Central memory CD4-positive, alpha-beta T cell (primary cell): Measurements from ENCODE around the gene NPHP4.
"Not testable (repeated sequence)": the region's sequence is repeated elsewhere in the genome, so short reads cannot be mapped to it uniquely, and the experiment has no call there.

Experiments used
- DNase-seq: peaks from one replicate; pipeline ENCODE4 v3.0.0; 2022

NPHP4 gene

DNA sequence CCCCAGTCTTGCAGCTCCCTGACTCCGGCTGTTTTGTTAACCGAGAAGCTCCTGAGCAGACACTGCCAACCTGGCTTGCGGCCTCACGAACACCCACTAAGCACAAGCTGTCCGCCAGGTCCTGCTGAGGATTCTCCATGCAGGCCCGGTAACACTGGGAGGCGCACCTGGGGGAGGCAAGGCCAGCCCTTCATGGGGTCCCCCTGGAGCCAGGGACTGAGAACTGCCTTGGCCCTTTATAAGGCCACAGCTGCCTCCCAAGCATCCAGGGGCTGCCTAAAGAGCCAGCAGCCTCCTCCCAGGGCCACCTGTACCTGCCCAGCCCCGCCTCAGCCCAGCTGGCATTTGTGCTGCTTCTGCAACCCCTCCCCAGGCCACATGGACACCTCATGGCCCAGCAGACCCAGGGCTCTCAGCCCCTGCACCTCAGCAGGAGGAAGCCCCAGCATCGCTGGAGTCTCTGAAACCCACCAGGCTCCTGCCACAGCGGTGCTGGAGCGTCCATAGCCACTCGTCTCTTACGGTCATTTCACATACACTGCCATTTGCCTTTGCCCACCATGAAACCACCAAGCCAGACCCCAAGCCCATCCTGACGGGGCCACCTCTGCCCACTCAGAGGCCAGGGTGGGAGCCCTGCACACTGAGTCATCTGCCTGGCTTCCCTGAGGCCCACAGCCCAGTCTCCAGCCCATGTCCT is 82.5 kb downstream of the NPHP4 start:
- DNase-seq, result no peak

DNA sequence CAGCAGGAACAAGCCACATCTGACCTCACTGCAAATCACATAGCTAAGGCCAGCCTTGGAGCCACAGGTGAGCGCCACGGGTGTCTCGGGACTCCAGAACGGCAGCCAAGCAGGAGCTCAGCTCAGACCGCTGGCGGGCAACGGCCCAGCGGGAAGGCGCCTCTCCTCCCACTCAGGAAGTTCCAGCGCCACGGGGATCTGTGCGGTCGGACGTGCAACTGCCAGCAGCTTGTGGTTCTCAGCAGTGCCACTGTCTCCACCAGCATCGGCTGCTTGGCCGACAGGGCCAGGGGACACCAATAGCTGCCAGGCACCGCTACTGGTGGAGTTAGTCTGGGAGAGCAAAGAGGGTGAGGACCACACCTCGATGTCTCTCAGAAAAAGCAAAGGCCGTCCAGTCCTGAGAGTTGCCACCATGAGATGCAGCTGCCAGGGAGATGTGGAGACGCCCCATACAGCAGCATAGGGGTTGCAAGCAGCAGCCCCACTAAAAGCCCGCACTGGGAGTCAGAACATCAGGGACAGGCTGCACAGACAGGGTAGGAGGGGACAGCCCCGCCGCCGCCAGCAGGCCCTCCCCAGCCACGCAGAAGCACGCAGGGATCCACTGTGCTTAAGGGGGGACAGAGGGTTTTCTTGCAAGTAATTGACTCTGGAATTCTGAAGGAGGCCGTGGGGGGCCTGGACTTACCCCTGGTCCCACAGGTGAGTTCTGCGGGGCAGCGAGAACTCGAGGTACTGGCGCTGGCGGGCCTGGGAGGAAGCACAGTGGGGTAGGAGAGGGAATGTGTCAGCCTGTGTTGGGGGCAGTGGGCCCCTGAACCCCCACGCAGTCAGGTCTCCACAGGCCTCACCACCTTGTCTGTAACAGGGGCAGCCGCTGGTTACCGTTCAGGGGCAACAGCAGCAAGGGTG is 83.5 kb downstream of the NPHP4 start:
- DNase-seq, result no peak

DNA sequence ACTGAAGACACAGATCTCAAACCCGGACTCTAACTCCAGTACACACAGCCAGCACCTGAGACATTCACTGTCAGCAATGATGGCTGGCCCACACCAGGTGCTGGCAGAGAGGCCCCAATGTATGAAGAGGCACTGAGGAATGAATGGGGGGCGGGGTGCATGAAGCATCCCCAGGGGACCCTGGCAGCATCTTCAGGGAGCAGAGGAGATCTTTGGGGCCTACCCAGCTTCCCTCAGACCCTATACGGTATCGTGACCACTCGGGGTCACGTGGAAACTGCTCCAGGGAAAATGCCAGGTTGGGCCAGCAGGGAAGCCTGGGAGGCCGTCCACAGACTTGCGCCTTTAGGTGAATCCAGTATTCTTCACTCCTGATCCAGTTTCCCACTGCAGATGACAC is 84.3 kb downstream of the NPHP4 start:
- no peak for DNase-seq

DNA sequence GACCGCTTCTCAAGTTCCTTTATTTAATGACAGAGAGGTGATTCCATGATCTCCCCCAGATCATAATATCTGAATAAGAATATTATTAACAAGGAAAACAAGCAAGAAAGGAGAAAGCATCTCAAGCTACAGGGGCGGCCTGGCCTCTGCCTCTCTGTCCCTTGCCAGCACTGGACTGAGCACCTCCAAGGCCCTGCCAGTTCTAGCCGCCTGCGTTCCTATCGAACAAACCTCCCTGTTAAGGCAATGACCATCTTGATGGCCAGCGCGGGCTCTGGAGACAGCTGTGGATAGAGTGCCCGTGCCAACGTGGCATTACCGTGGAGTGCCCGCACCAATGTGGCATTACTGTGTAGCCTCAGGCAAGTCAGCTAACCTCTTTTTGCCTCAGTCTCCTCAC is 84.8 kb downstream of the NPHP4 start:
- DNase-seq, result no peak

DNA sequence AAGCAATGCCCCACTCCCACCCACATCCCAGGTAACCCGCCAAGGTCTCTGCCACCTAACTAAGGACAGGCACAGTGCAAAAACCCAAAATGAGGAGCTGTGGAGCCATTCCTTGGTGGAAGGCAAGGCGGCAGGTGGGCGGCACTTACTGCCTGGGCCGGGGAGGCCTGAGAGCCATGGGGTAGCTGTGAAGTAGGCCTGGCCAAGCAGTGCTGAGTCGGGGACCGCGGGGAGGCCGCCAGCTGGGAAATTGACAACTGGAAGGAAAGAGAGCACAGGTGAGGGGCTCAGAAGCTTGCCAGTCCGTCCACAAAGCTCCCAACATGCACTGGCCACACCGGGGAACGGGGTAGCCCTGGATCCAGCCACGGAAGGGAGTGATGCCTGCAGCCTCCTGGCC is 85.3 kb downstream of the NPHP4 start:
- DNase-seq, result no peak

DNA sequence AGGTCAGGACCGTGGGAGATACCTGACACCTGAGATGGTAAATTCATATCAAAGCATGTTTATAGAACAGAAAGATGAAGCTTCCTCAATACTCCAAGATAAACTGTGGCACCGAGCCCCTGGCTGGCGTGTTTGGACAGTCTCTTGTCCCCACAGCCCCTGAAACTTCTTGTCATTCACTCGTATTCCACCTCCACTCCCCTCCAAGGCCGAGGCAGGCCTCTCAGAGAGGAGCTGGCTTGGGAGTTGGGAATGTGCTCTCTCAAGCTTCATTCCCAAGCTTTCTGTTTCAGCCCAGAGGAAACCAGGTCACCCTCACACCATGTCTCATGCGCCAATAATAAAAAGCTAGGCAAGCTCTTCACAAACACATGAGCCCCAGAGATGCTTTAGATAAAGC is 86.1 kb downstream of the NPHP4 start:
- DNase-seq, result no peak

DNA sequence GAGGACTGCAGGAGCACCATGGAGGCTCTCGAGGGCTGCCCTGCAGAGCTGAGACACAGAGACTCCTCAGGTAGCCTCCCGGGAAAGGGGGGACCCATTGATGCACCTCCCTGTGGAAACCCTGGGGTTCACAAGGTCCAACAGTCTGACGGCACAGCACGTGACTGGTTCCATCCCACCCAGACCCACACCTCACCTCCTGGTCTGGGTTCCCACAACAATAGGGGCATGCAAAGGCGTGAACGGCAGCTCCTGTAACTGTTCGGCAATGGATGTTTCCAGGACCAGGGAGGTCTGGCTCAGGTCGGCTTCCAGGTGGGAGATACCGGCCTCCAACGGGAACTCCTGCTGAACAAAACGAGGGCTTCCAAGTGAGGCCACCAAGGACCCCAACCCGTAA is 86.8 kb downstream of the NPHP4 start:
- no peak for DNase-seq

DNA sequence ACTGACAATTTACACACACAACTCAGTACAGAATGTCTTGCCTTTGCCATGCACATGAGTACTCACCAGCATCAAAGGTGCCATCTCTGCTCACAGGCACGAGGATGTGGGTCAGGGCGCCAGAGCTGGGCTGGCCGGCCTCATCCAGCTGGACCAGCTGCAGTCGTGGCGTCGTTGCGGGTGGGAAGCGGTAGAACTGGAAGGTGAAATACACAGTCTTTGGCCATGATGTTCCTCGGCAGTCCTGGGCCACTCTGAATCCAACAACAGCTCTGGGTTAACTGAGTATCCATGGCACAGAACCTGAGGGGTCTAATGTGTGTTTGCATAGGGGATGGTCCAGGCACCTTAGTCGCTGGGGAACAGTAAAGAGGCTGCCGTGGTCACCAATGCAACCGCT is 87.7 kb downstream of the NPHP4 start:
- no peak for DNase-seq

DNA sequence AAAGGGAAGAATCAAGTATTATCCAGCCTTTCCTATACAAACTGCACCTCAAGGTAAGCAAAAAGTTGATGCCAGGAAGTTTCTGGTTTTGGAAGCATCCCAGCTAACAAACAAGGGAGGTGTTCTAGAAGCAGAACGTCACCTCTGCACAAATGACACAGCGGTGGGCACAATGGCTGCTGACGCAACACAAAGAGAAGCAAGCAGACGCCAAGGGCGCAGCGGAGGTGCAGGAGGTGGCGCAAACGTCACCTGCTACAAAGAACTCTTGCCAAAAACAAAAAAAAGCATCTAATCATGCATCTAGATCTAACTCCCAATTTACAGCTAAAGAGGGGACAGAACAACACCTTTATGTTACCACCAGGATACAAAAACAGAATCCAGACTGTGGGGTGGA is 88.5 kb downstream of the NPHP4 start:
- DNase-seq, result no peak

DNA sequence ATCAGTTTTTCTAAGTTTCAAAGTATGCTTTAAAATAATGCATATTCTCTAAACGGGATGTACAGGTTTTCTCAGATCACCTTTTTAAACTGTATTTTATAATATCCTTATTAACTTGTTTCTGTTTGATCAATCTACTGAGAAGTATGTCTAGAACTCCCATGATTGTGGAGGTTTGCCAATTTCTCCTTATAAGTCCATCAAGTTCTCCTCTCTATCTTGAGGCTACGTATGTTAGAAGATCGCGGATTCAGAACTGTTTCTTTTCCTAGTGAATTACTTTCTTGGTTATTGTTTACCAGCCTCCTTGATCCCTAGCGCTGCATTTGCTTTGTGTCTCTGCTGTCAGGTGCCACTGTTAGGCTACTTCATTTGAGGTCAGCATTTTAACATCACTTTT is 89.2 kb downstream of the NPHP4 start:
- DNase-seq, result no peak

DNA sequence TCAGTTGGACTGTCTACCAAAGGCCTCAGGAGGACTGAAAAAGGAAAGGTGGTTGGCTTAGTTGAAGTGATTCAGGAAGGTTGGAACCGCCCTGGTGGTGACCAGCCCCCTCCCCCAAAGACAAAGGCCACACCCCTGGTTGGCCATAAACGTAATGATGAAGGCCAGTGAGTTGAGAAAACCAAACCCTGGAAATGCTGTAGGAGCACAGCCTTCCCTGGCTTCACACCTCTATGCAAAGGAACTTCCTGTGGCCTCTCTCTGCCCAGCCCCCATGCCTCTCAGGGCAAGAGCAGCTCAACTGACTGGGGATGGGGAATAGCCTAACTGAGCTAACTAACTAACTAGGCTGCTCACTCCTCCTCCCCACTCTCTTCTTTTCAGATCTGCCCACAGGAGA is 90.4 kb downstream of the NPHP4 start:
- no peak for DNase-seq

DNA sequence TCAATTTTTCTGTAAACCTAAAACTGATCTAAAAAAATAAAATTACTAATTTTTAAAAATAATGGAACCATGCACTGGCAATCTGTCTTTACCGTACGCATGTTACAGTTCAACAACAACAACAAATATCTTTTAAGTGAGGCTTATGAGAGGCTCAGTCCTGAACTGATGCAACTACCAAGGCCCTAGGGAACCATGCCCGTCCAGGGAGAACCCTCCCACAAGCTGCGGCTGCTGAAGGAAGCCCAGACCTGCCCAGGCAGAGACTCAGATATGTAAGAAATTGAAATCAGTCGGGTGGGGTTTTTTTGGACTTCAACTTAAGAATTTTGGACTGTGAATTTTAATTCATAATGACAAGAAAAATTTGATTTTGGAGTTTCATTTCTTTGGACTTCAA is 91.1 kb downstream of the NPHP4 start:
- DNase-seq, result no peak

DNA sequence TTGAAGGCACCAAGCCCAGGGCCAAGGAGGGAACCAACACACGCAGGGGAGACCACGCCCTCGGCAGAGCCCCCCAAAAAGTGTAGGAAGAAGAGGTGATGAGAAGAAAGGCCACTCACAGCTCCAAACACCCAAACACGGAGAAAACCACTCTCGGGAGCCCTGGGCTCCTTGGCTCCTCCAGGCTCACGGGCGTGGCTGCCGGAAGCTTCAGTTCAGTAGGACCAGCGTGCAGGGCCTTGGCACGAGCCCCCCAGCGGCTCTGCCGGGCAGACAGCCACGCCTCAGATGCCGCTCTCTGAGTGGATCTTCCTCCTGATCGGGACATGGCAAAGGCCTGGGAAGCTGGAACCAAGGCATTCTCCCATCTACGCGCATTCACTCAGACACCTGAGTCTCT is 94.0 kb downstream of the NPHP4 start:
- DNase-seq, result no peak

DNA sequence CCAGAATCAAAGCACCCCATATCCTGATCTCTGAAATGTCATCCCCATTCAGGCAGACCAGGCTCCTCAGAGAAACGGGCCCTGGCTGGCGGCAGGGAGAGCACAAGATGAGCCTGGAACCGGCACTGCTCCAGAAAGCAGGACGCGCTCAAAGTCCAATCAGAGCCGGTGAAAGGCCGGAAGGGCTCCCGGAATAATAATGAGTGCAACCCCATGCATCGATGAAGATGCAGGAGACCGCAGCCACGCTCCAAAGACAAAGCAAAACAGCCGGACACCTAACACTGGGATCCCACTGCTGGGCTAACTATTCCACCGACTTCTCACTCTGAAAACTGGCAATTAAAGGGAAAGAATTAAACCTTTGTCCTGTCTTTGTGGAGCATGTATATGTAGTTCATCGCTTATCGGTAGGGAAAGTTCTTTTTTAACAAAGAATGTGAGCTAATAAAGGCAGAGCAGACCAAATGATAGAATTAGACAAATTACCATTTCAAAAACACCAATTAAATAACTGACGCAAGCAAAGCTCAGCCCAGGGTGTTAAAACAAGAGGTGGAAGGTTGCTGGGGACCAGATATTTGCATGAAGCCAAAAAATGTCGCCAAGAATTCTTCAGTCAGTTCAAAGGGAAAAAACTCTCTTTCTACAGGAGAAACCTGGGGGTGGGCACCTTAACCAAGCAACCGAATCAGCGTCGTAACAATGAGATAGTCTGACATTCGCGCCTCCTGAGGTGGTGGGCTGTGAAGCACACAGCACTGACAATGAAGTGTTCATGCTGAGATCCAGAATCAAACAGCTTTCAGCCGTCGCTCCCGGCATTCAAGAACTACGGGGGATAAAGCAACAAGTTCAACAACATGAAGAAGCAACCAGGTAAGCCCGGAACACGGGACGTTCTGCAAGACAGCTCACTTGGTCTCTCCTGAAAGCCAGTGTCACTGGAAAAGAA is 95.2 kb downstream of the NPHP4 start:
- no peak for DNase-seq

DNA sequence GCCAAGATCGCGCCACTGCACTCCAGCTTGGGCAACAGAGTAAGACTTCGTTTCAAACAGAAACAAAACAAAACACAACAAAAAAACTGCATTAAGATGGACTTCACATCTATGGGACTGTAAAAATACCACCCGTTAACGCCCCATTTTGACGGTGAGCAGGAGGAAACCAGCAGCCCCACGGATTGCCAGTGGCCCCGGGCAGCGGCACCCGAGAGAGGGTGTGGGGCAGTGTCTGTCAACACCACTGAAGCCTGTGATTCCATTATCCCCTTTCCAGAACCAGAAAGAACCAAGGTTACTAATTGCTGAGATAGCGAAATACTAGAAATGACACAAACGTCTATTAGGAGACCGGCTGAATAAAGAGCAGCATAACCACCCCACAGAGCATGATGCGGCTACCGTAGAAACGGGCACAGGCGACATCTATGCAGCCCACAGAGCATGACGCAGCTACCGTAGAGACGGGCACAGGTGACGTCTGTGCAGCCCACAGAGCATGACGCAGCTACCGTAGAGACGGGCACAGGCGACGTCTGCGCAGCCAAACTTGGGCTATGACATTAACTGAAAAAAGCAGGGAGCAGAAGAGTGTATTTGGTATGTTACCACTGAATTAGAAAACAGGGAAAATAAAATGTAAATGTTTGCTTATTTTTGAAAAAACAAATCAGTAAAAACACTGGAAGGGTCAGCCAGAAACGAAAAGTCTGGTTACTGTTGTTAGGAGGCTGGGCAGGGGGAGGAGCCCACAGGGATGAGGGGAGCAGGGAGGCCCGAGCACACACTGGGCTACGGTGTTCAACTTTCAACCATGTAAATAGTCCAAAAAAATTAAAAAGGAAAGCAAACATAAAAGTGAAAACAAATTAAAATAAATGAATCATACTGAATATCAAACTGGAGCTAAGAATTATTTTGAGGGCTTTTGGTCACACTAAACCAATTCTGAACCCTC is 96.5 kb downstream of the NPHP4 start:
- no peak for DNase-seq

DNA sequence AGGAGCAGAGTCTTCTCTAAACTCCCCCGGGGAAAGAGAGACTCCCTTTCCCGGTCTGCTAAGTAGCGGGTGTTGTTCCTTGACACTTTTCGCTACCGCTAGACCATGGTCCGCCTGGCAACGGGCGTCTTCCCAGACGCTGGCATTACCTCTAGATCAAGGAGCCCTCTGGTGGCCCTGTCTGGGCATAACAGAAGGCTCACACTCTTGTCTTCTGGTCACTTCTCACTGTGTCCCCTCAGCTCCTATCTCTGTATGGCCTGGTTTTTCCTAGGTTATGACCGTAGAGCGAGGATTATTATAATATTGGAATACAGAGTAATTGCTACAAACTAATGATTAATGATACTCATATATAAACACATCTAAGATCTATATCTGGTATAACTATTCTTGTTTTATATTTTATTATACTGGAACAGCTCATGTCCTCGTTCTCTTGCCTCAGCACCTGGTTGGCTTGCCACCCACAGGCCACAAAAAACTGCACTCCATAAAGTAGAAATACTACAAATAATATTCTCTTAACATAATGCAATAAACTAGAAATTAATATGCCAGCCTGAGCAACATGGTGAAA is 98.4 kb downstream of the NPHP4 start:
- DNase-seq, result not testable (repeated sequence)

DNA sequence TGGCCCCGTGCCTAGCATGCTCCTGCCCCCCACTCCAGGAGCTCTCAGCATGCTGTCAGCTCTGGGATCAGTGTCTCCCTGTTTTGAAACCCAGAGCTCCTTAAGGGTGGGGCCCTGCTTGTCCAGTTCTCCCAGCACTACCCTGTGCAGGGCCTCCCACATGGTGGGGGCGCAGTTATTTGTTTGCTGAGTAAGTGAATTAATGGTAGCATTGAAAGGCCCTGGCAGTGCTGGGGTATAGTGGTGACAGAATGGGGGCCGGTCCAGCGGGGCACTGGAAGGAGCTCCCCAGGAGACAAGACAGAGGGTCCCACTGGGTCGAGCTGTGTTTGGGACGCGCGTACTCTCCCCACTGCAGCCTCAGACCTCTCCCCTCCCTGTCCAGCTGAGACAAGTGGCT is 99.9 kb downstream of the NPHP4 start:
- DNase-seq, result no peak

DNA sequence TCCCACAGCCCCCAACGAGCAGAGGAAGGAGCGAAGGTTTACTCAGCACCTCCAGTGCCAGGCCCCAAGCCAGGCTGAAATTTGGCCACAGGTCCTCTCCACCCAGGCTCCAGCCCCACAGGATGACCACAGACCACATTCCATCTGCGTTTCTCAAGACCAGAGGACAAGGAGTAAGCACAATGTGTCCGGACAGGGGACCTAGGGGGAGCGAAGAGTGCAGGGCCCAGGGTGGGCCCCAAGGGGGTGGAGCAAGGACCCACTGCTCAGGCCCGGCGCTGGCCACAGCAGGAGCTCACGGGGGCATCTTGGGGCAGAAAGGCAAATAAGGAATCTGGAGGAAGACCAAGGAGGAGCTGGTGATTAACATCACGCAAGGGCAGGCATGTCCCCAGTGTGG is 100.5 kb downstream of the NPHP4 start:
- DNase-seq, result no peak

DNA sequence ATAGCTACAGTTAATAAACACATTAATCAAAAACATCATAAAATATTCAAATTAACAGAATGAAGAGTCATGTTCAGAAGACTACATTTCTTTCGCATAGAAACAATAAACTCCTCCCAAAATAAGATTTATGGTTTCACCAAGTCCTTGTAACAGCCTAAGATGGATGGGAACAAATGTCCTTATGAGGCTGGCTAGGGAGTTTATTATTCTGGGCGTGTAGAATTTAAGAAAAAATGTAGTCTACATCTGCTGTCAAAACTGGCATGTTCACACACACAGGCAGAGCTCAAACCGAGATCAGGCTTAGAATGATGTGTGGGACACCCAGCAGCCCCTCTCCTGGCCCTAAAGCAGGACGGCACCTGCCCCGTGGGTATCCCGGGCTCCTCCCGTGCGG is 101.1 kb downstream of the NPHP4 start:
- DNase-seq, result no peak

DNA sequence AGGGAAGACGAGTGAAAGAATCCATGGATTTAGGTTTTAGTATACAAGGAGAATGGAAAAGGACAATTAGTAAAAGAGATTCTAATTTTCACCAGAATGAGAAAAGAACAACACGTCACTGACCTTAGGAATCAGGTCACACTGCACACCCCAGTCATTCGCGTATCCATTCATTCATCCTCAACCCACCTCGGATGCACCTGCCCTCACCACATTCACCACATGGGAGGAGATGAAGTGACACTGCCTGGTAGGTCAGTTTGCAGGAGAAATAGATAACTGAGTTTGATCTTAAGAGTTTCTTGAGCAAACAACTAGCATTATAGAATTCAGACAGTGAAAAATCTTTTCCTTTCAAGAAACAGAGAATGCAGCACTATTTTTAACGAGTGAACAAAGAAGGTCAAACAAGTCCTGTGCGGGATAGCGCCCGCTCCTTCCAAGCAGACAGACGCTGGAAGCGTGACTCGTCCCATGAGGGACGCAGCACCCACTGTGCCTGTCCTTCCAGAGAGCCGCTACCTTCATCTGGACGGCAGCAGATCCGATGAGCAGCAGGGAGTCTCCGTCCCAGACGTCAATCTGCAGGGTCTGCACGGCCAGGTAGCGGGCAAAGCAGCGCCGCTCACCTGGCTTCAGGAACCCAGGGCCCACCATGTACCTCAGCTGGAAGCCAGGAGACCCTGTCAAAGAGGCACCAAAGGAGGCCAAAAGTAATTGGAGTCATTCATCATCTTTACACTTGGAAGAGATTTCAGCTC is 101.7 kb downstream of the NPHP4 start:
- no peak for DNase-seq

DNA sequence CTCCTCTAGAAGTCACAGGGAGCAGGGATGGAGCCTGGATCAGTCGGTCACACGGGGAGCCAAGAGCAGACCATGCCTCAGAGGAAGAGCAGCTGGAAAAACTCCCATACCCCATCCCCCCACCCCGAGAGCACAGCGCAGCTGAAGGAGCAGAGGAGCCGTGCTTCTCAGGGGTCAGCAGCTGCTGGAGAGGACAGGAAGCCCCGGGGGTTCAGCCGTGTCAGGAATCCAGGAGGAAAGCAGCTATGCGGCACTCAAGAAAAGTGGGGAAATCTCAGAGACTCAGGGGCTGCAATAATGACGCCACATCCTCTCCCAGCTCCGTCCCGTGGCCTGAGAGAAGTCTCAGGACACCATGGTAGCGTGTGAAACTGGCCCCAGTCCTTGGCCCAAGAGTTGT is 102.3 kb downstream of the NPHP4 start:
- DNase-seq, result no peak
